ENCODE results near the gene MUC5AC. TPM values are rescaled to one million over a fixed set of nuclear protein-coding genes. Genes with fewer than 3 reads are reported as not detected.
A peak's percentile ranks its signal among the peaks of the same experiment; 100 is the strongest.
"Not testable (repeated sequence)": the region's sequence is repeated elsewhere in the genome, so short reads cannot be mapped to it uniquely, and the experiment has no call there.

The MUC5AC gene
- total RNA-seq, 1 experiment from 2014 or later = under 0.01 TPM

- no peak for TF ChIP-seq NFYB (CRISPR knock-in tag; conservative IDR thresholded peaks at IDR 0.05; ENCODE audit: low read depth)
- no peak for TF ChIP-seq ZNF281 (CRISPR knock-in tag; IDR thresholded peaks at IDR 0.05)
- TF ChIP-seq ARID4B (CRISPR knock-in tag; IDR thresholded peaks at IDR 0.05; ENCODE audit: borderline replicate concordance) = no peak
- TF ChIP-seq PRDM15 (CRISPR knock-in tag; IDR thresholded peaks at IDR 0.05) = no peak
Observed at GRCh38 chr11:1163911-1164735, 6.4 kb downstream of the MUC5AC start (continued).

GRCh38 chr11:1164779-1165255 lies 7.1 kb downstream of the MUC5AC start:
- H3K4me3 Mint-ChIP-seq; POLR2A ChIA-PET; CTCF ChIA-PET; H3K27me3 Mint-ChIP-seq (ENCODE audit: low read depth); H3K9me3 Mint-ChIP-seq; H3K4me1 Mint-ChIP-seq; H3K36me3 Mint-ChIP-seq; ATAC-seq; H3K27ac Mint-ChIP-seq; DNase-seq (ENCODE audit: low spot score): not testable (repeated sequence)

- peak; percentile 9 for DNase-seq (ENCODE audit: low spot score)
- CTCF ChIA-PET = no interaction called here
Observed at GRCh38 chr11:1165256-1166041, 7.7 kb downstream of the MUC5AC start.

More at GRCh38 chr11:1165256-1166041, 7.7 kb downstream of the MUC5AC start:
- Mint-ChIP-seq H3K27me3 (ENCODE audit: low read depth) (no peaks in the 10 kb centered on the region; the same call in 1 of the 2 replicates), H3K9me3 (no peaks in the 10 kb centered on the region; the same call in 1 of the 2 replicates), H3K4me1 (no peaks in the 10 kb centered on the region), H3K36me3 (no peaks in the 10 kb centered on the region), H3K4me3 (no peak overlapping the region), H3K27ac (no peak overlapping the region)
- POLR2A ChIA-PET = no interaction called here
- no peak for ATAC-seq
- TF ChIP-seq IRF2 (CRISPR knock-in tag; IDR thresholded peaks at IDR 0.05; ENCODE audit: borderline replicate concordance, low read depth) (no peak), MLX (CRISPR knock-in tag; IDR thresholded peaks at IDR 0.05) (no peak), ZNF317 (CRISPR knock-in tag; IDR thresholded peaks at IDR 0.05; ENCODE audit: borderline replicate concordance, low read depth) (no peak), USF1 (CRISPR knock-in tag; IDR thresholded peaks at IDR 0.05) (no peak)
